HG03135 (cell line): ENCODE data around the gene TXNDC5.

ENCODE experiments used
- ATAC-seq: cut with Tn5 transposase; IDR thresholded peaks from one replicate; pipeline ENCODE4 v1.9.1; 2021; ENCODE audit warnings: mild to moderate bottlenecking, moderate library complexity; ENCODE audit not compliant: unreplicated experiment

Gene TXNDC5

GRCh38 chr6:7910654-7911344, at the start of gene TXNDC5:
Gene TXNDC5 (minus strand): TSS chr6:7910788. CDS start chr6:7910776, 12 bp downstream.
- peak; percentile 51 for ATAC-seq

GRCh38 chr6:7960141-7960540, 49.6 kb upstream of the TXNDC5 start:
- ATAC-seq, result no peak

GRCh38 chr6:7959453-7959852, 48.9 kb upstream of the TXNDC5 start:
- no peak for ATAC-seq

- ATAC-seq, result no peak
Observed at GRCh38 chr6:7958464-7958863, 47.9 kb upstream of the TXNDC5 start.

- no peak for ATAC-seq
Observed at GRCh38 chr6:7956257-7956656, 45.7 kb upstream of the TXNDC5 start.

GRCh38 chr6:7954477-7955200, 44.1 kb upstream of the TXNDC5 start:
- no peak for ATAC-seq

- no peak for ATAC-seq
Observed at GRCh38 chr6:7953753-7954152, 43.2 kb upstream of the TXNDC5 start.

- ATAC-seq, result no peak
Observed at GRCh38 chr6:7939864-7940228, 29.3 kb upstream of the TXNDC5 start.

GRCh38 chr6:7939184-7939863, 28.7 kb upstream of the TXNDC5 start:
- ATAC-seq, result no peak

- ATAC-seq, result no peak
Observed at GRCh38 chr6:7938562-7939183, 28.1 kb upstream of the TXNDC5 start.

- ATAC-seq, result peak; percentile 93
Observed at GRCh38 chr6:7933794-7934193, 23.2 kb upstream of the TXNDC5 start.

- no peak for ATAC-seq
Observed at GRCh38 chr6:7932625-7933024, 22.0 kb upstream of the TXNDC5 start.

GRCh38 chr6:7924867-7925266, 14.3 kb upstream of the TXNDC5 start:
- no peak for ATAC-seq

- ATAC-seq, result no peak
Observed at GRCh38 chr6:7922596-7922995, 12.0 kb upstream of the TXNDC5 start.

GRCh38 chr6:7921632-7922092, 11.1 kb upstream of the TXNDC5 start:
- no peak for ATAC-seq

- ATAC-seq, result no peak
Observed at GRCh38 chr6:7921046-7921445, 10.5 kb upstream of the TXNDC5 start.

GRCh38 chr6:7920425-7920824, 9.8 kb upstream of the TXNDC5 start:
- ATAC-seq, result no peak

GRCh38 chr6:7919871-7920270, 9.3 kb upstream of the TXNDC5 start:
- ATAC-seq, result no peak

GRCh38 chr6:7918403-7918802, 7.8 kb upstream of the TXNDC5 start:
- no peak for ATAC-seq

- ATAC-seq, result no peak
Observed at GRCh38 chr6:7917729-7918128, 7.1 kb upstream of the TXNDC5 start.

GRCh38 chr6:7916959-7917358, 6.4 kb upstream of the TXNDC5 start:
- peak; percentile 94 for ATAC-seq
